ENCODE data around the gene PIP5K1C. TPM values are rescaled to one million over a fixed set of nuclear protein-coding genes. Genes with fewer than 3 reads are reported as not detected.

PIP5K1C gene
- total RNA-seq, 3 donors from 2014 or later (not counting 1 experiment from before 2014, with no cell fraction given): 35.0 to 49.2 (median 36.8) TPM

- no peak overlapping the region for H3K4me3 Mint-ChIP-seq
- Histone ChIP-seq H3K9me3 (ENCODE audit: control insufficient read depth, insufficient read depth, low read length) (no peaks in the 10 kb centered on the region), H3K27me3 (ENCODE audit: control insufficient read depth, insufficient read depth, low read length) (no peaks in the 10 kb centered on the region), H3K27ac (ENCODE audit: low read length) (no peak overlapping the region), H3K4me1 (ENCODE audit: control insufficient read depth, insufficient read depth, low read length) (peaks cover 11% of the 10 kb centered on the region), H3K36me3 (ENCODE audit: control insufficient read depth, insufficient read depth, low read length) (peaks cover 50% of the 10 kb centered on the region), H3K4me3 (ENCODE audit: low read length) (no peak overlapping the region)
- TF ChIP-seq, protein P1, sequence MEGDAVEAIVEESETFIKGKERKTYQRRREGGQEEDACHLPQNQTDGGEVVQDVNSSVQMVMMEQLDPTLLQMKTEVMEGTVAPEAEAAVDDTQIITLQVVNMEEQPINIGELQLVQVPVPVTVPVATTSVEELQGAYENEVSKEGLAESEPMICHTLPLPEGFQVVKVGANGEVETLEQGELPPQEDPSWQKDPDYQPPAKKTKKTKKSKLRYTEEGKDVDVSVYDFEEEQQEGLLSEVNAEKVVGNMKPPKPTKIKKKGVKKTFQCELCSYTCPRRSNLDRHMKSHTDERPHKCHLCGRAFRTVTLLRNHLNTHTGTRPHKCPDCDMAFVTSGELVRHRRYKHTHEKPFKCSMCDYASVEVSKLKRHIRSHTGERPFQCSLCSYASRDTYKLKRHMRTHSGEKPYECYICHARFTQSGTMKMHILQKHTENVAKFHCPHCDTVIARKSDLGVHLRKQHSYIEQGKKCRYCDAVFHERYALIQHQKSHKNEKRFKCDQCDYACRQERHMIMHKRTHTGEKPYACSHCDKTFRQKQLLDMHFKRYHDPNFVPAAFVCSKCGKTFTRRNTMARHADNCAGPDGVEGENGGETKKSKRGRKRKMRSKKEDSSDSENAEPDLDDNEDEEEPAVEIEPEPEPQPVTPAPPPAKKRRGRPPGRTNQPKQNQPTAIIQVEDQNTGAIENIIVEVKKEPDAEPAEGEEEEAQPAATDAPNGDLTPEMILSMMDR (IDR thresholded peaks at IDR 0.05): peak; percentile 74
- H3K36me3 Mint-ChIP-seq: no peaks in the 10 kb centered on the region
- WGBS (ENCODE audit: insufficient coverage): 56% methylated on average over 31 of the region's 31 CpGs
- DNase-seq (peak; percentile 41 to 67), ATAC-seq (peak; percentile 65 to 85 (median 77))
- intact Hi-C loops (cut with micrococcal nuclease): loop anchor here (1.0 kb wide), 1 partner anchor 73 kb away; no protein-coding TSS in a partner anchor
- peaks cover 0 to 5% of the 10 kb centered on the region in 2 donors for H3K4me1 Mint-ChIP-seq
- H3K27ac Mint-ChIP-seq: no peak overlapping the region
- no peaks in the 10 kb centered on the region for H3K9me3 Mint-ChIP-seq
- H3K27me3 Mint-ChIP-seq (ENCODE audit: low read depth in 2 of 2): no peaks in the 10 kb centered on the region
Observed at GRCh38 chr19:3618144-3618810, 82.0 kb downstream of the PIP5K1C start.

DNA sequence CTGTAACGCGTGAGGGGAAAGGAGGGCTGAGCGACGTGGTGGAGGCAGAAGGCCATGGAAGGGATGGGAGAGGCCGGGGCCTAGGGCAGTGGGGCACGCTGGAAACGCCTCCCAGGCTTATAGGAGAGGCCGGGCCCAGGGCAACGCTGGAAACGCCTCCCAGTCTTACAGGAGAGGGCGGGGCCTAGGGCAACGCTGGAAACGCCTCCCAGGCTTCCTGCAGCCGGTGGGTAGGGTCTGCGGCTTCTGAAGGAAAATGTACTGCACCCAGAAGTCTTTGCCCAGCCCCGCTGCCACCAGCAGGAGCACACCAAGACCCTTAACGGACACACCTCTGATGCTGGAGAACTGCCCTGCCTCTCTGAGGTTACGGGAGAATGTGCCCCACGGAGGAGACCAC, 82.8 kb downstream of the PIP5K1C start:
- Mint-ChIP-seq H3K27ac (peak overlapping the region in 1 of 2 donors; percentile 66), H3K27me3 (ENCODE audit: low read depth in 2 of 2) (no peaks in the 10 kb centered on the region), H3K9me3 (no peaks in the 10 kb centered on the region), H3K36me3 (no peaks in the 10 kb centered on the region), H3K4me1 (peaks cover 0 to under 1% of the 10 kb centered on the region in 2 donors), H3K4me3 (no peak overlapping the region)
- Histone ChIP-seq H3K4me1 (ENCODE audit: control insufficient read depth, insufficient read depth, low read length) (peaks cover 11% of the 10 kb centered on the region), H3K36me3 (ENCODE audit: control insufficient read depth, insufficient read depth, low read length) (peaks cover 47% of the 10 kb centered on the region), H3K27me3 (ENCODE audit: control insufficient read depth, insufficient read depth, low read length) (no peaks in the 10 kb centered on the region), H3K9me3 (ENCODE audit: control insufficient read depth, insufficient read depth, low read length) (no peaks in the 10 kb centered on the region), H3K27ac (ENCODE audit: low read length) (no peak overlapping the region), H3K4me3 (ENCODE audit: low read length) (no peak overlapping the region)
- peak in 1 of 2 donors; percentile 41 for DNase-seq
- intact Hi-C loops (cut with micrococcal nuclease): no loop called here
- TF ChIP-seq, protein P1 (IDR thresholded peaks at IDR 0.05): no peak
- ATAC-seq: no peak
- 40% methylated on average over 19 of the region's 19 CpGs for WGBS (ENCODE audit: insufficient coverage)

DNA sequence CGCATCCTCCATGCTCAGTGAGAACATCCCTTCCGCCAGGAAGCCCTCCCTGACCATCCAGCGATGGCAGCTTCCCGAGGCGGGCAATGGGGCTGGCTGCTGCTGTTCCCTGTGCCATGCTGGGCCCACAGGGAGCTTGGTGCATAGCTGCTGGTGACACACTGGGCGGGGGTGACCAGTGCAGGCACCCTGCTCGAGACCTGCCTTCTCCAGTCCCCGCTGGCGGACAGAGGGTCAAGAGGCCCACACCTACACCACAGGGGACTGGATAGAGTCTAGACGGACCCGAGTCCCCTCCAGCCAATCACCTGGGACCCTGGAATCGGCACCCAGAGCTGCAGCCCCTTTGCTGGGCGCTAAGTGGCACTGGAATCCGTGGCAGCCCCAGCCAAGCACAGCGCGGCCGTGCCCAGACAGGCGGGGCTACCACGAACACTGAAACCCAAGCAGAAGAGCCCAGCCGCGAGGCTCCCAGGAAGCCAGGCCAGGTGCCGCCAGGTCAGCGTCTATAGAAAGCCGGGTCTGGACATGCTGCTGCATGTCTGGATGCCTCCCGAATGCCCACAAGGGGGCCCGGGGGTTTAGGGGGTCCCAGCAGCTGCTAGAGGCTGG, 84.6 kb downstream of the PIP5K1C start:
- TF ChIP-seq, protein P1 (IDR thresholded peaks at IDR 0.05): no peak
- Mint-ChIP-seq H3K9me3 (no peaks in the 10 kb centered on the region), H3K4me3 (no peak overlapping the region), H3K4me1 (no peaks in the 10 kb centered on the region), H3K27ac (no peak overlapping the region), H3K36me3 (no peaks in the 10 kb centered on the region), H3K27me3 (ENCODE audit: low read depth in 2 of 2) (no peaks in the 10 kb centered on the region)
- Histone ChIP-seq H3K4me3 (ENCODE audit: low read length) (no peak overlapping the region), H3K4me1 (ENCODE audit: control insufficient read depth, insufficient read depth, low read length) (peaks cover 11% of the 10 kb centered on the region), H3K27ac (ENCODE audit: low read length) (no peak overlapping the region), H3K9me3 (ENCODE audit: control insufficient read depth, insufficient read depth, low read length) (no peaks in the 10 kb centered on the region), H3K36me3 (ENCODE audit: control insufficient read depth, insufficient read depth, low read length) (peaks cover 44% of the 10 kb centered on the region), H3K27me3 (ENCODE audit: control insufficient read depth, insufficient read depth, low read length) (no peaks in the 10 kb centered on the region)
- DNase-seq (no peak), ATAC-seq (no peak)
- intact Hi-C loops (cut with micrococcal nuclease): no loop called here
- WGBS (ENCODE audit: insufficient coverage): 94% methylated on average over 26 of the region's 26 CpGs
